WTC11 (cell line): Measurements from ENCODE around the gene LCN15. TPM values are rescaled to one million over a fixed set of nuclear protein-coding genes. Genes with fewer than 3 reads are reported as not detected.

Experiments used
- ATAC-seq: fragments of 200-7000 bp; cut with Tn5 transposase; 2 replicates; pipeline ENCODE4 v1.10.0; 2021; ENCODE audit warnings: mild to moderate bottlenecking, moderate library complexity
- CTCF ChIA-PET: fragments of 300-600 bp; sonication (Branson Sonifier 250); formaldehyde crosslinking; loops from one replicate; lab custom pipeline; 2021; ENCODE audit warnings: antibody characterized with exemption; lab: Charles Lee
- POLR2A ChIA-PET: fragments of 350-600 bp; sonication (Branson Sonifier 250); formaldehyde crosslinking; loops from one replicate; lab custom pipeline; 2021; ENCODE audit warnings: antibody characterized with exemption; lab: Charles Lee
- DNase-seq: peaks from one replicate; pipeline ENCODE4 v3.0.0; 2021; ENCODE audit warnings: low spot score
- H3K27ac Mint-ChIP-seq: 2 replicates; pipeline ENCODE4 v1.8.0; 2021; ENCODE audit warnings: mixed read lengths
- H3K27me3 Mint-ChIP-seq: 2 replicates; pipeline ENCODE4 v1.8.0; 2021; ENCODE audit warnings: low read depth, mild to moderate bottlenecking, moderate library complexity, mixed read lengths
- H3K36me3 Mint-ChIP-seq: 2 replicates; pipeline ENCODE4 v1.8.0; 2021; ENCODE audit warnings: mixed read lengths
- H3K4me1 Mint-ChIP-seq: 2 replicates; pipeline ENCODE4 v1.8.0; 2022; ENCODE audit warnings: mixed read lengths
- H3K4me3 Mint-ChIP-seq: 2 replicates; pipeline ENCODE4 v1.8.0; 2021; ENCODE audit warnings: mild to moderate bottlenecking, moderate library complexity, mixed read lengths
- H3K9me3 Mint-ChIP-seq: 2 replicates; pipeline ENCODE4 v1.8.0; 2021; ENCODE audit warnings: mixed read lengths
- AR ChIP-seq: fragments of 250-450 bp; sonication (Bioruptor Pico); IDR thresholded peaks from 2 replicates; pipeline ENCODE4 v1.9.0; 2021; ENCODE audit warnings: mild to moderate bottlenecking
- ARID4B ChIP-seq: sonication (generic); formaldehyde crosslinking; IDR thresholded peaks from 2 replicates; pipeline ENCODE4 v1.8.0; 2023; ENCODE audit warnings: missing genetic modification reagents, mild to moderate bottlenecking, borderline replicate concordance
- E2F1 ChIP-seq: sonication (generic); formaldehyde crosslinking; IDR thresholded peaks from 2 replicates; pipeline ENCODE4 v1.8.0; 2022; ENCODE audit warnings: mild to moderate bottlenecking, missing genetic modification reagents
- E2F5 ChIP-seq: sonication (generic); formaldehyde crosslinking; IDR thresholded peaks from 2 replicates; pipeline ENCODE4 v1.8.1; 2022; ENCODE audit warnings: mild to moderate bottlenecking, moderate library complexity, missing genetic modification reagents
- ESRRA ChIP-seq: sonication (generic); formaldehyde crosslinking; IDR thresholded peaks from 2 replicates; pipeline ENCODE4 v1.8.1; 2022; ENCODE audit warnings: mild to moderate bottlenecking, missing genetic modification reagents, borderline replicate concordance
- ETV6 ChIP-seq: sonication (generic); formaldehyde crosslinking; IDR thresholded peaks from 2 replicates; pipeline ENCODE4 v1.8.1; 2022; ENCODE audit warnings: mild to moderate bottlenecking, missing genetic modification reagents
- FOXP1 ChIP-seq: sonication (generic); formaldehyde crosslinking; IDR thresholded peaks from 2 replicates; pipeline ENCODE4 v1.8.0; 2022; ENCODE audit warnings: missing genetic modification reagents, mild to moderate bottlenecking, moderate library complexity, borderline replicate concordance
- FOXP4 ChIP-seq: sonication (generic); formaldehyde crosslinking; IDR thresholded peaks from 2 replicates; pipeline ENCODE4 v1.8.0; 2022; ENCODE audit warnings: mild to moderate bottlenecking, missing genetic modification reagents
- OVOL2 ChIP-seq: fragments of 250-450 bp; sonication (Bioruptor Pico); IDR thresholded peaks from 2 replicates; pipeline ENCODE4 v1.9.0; 2021; ENCODE audit warnings: mild to moderate bottlenecking, borderline replicate concordance
- PRDM15 ChIP-seq: sonication (generic); formaldehyde crosslinking; IDR thresholded peaks from 2 replicates; pipeline ENCODE4 v1.8.0; 2022; ENCODE audit warnings: missing genetic modification reagents
- SOX15 ChIP-seq: fragments of 250-450 bp; sonication (Bioruptor Pico); IDR thresholded peaks from 2 replicates; pipeline ENCODE4 v1.9.0; 2021; ENCODE audit warnings: mild to moderate bottlenecking
- ZNF121 ChIP-seq: sonication (generic); formaldehyde crosslinking; IDR thresholded peaks from 2 replicates; pipeline ENCODE4 v1.8.0; 2023; ENCODE audit warnings: missing genetic modification reagents
- ZNF138 ChIP-seq: sonication (generic); formaldehyde crosslinking; conservative IDR thresholded peaks from 2 replicates; pipeline ENCODE4 v1.8.1; 2022; ENCODE audit warnings: mild to moderate bottlenecking, moderate library complexity, missing genetic modification reagents
- ZNF425 ChIP-seq: fragments of 250-450 bp; sonication (Bioruptor Pico); conservative IDR thresholded peaks from 2 replicates; pipeline ENCODE4 v1.9.0; 2021; ENCODE audit warnings: mild to moderate bottlenecking
- total RNA-seq: library from RNA; stranded (reverse); gene quantifications from 3 replicates; pipeline ENCODE4 v1.2.3, GENCODE V29; 2021

Gene LCN15
- total RNA-seq, 1 experiment from 2014 or later = 0.52 TPM

GRCh38 chr9:136796238-136796774 lies 32.0 kb upstream of the LCN15 start, which contains the start of gene CCDC183:
TSS of gene CCDC183 (plus strand) at chr9:136796338. CDS start at chr9:136796398, 60 bp downstream.
- TF ChIP-seq ZNF138 (no peak), AR (CRISPR knock-in tag) (no peak), FOXP1 (no peak), ZNF121 (CRISPR knock-in tag) (no peak), ETV6 (CRISPR knock-in tag) (no peak), ARID4B (CRISPR knock-in tag) (no peak), OVOL2 (CRISPR knock-in tag) (no peak), E2F5 (CRISPR knock-in tag) (no peak), FOXP4 (CRISPR knock-in tag) (no peak), E2F1 (CRISPR knock-in tag) (no peak), ESRRA (CRISPR knock-in tag) (no peak)
- TF ChIP-seq, all 79 proteins: peak for 0
- Mint-ChIP-seq H3K27ac (peak within 1 kb of the TSS; percentile 29), H3K27me3 (peaks cover 37% of the 10 kb centered on the region), H3K9me3 (no peaks in the 10 kb centered on the region), H3K4me1 (peaks cover 27% of the 10 kb centered on the region), H3K4me3 (no peak within 1 kb of the TSS), H3K36me3 (peaks cover 3% of the 10 kb centered on the region; the same call in 1 of the 2 replicates)
- ATAC-seq (no peak), DNase-seq (no peak)
- POLR2A ChIA-PET = no interaction called here
- CTCF ChIA-PET = interaction anchor here (1.0 kb wide), 1 partner anchor 233 kb away, joined by 8 read pairs; the partner anchor contains the start of gene ABCA2

GRCh38 chr9:136795000-136795348 lies 30.7 kb upstream of the LCN15 start:
- ChIA-PET POLR2A (no interaction called here), CTCF (interaction anchor here (1.9 kb wide), 1 partner anchor 48 kb away, joined by 13 read pairs; the partner anchor contains the start of gene AJM1)
- peaks cover 27% of the 10 kb centered on the region for H3K4me1 Mint-ChIP-seq
- H3K36me3 Mint-ChIP-seq = peaks cover 3% of the 10 kb centered on the region; the same call in 1 of the 2 replicates
- no peak overlapping the region for H3K4me3 Mint-ChIP-seq
- ATAC-seq (no peak), DNase-seq (no peak)
- H3K27me3 Mint-ChIP-seq = peaks cover 35% of the 10 kb centered on the region
- H3K9me3 Mint-ChIP-seq = no peaks in the 10 kb centered on the region
- H3K27ac Mint-ChIP-seq = no peak overlapping the region
- TF ChIP-seq PRDM15 (CRISPR knock-in tag) = 0 out of 2 replicates have a peak, but pooled peaks have one; percentile 13
- no peak for TF ChIP-seq ZNF425 (CRISPR knock-in tag)
- no peak for TF ChIP-seq SOX15 (CRISPR knock-in tag)
